ENCODE measurements around the gene NAT14. TPM values are rescaled to one million over a fixed set of nuclear protein-coding genes. Genes with fewer than 3 reads are reported as not detected.

NAT14 gene
- total RNA-seq, 1 experiment from 2014 or later, result 87.7 TPM

DNA sequence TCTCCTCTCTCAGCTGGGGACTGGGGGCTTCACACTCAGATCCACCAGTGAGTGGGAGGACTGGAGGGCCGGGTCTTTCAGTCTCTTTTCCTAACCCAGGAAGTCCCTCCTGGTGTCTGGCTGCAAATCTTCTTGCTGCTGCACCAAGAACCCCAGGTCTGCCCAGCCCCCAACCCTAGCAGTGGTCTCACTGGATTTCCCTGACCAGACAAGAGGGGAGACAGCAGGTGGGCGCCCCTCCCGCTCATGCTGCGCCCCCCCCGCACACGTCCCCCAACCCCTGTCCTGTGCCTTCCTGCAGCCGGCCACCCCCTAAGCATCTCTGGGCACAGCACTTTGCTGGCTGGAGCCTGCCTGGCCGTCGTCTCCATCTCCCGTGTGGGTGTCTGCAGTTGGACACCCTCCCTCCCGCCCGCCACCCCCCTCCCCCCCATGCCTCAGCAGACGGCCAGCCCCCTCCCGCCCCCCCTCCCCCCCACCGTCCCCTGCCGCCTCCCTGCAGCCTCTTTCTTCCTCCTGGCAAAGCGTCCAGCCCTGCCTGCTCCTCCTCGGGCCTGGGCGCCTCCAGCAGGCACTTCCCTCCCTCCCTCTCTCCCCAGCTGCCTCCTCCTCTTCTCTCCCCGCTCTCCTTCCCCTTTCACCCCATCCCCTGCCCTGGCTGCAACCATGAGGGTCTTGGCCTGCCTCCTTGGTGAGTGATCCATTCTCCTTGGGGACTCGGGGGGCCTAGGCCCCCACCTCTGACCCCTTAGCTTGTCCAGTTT, 3.1 kb downstream of the NAT14 start, which contains the start of gene SSC5D:
SSC5D (plus strand) TSS at position 513 of the 764 bp plus-strand sequence; CDS start at position 667, 154 bp downstream.
- CTCF ChIA-PET, result interaction anchor here (0.5 to 13.5 kb wide), 5 partner anchors 12 to 165 kb away, joined by 3 to 96 read pairs (median 5); partner anchors contain the start of gene ZNF628
- POLR2A ChIA-PET, result interaction anchor here (1.1 to 1.4 kb wide), 3 partner anchors 12 to 116 kb away, joined by 3 to 4 read pairs (median 4); partner anchors contain the start of genes ISOC2 and ZNF628
- Mint-ChIP-seq H3K27ac (peak within 1 kb of the TSS; percentile 9; the same call in 1 of the 2 replicates), H3K4me3 (peak within 1 kb of the TSS; percentile 61), H3K27me3 (ENCODE audit: low read depth) (peaks cover 3% of the 10 kb centered on the region), H3K36me3 (no peaks in the 10 kb centered on the region), H3K4me1 (peaks cover 19% of the 10 kb centered on the region), H3K9me3 (no peaks in the 10 kb centered on the region)
- no peak for ATAC-seq
- TF ChIP-seq PRRX2 (CRISPR knock-in tag; IDR thresholded peaks at IDR 0.05), result no peak
- TF ChIP-seq GTF2I (CRISPR knock-in tag; conservative IDR thresholded peaks at IDR 0.05), result 0 out of 2 replicates have a peak, but pooled peaks have one; percentile 42
- no peak for DNase-seq (ENCODE audit: low spot score)

DNA sequence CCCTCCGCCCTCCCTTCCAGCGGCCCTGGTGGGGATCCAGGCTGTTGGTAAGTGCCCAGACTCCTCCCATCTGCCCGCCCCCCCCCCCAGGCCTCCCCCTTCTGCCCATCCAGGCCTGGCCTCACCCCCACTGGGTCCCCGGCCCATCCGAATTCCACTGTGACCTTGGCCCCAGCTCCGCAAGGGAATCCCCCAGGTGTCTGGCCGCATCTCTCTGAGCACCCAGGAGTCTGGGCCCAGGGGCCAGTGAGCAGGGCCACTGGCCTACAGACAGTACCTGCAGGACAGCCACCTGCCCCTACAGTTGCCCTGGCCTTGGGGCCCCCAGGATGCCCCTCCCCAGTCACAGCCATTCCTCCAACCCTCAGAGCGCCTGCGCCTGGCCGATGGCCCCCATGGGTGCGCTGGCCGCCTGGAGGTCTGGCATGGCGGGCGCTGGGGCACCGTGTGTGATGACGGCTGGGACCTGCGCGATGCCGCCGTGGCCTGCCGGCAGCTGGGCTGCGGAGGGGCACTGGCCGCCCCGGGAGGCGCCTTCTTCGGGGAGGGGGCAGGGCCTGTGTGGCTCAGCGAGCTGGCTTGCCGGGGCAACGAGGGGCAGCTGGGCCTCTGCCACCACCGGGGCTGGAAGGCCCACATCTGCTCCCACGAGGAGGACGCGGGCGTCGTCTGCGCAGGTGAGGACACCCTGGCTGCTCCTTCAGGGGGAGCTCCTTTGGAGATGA, 4.2 kb downstream of the NAT14 start:
- H3K27me3 Mint-ChIP-seq (ENCODE audit: low read depth), result peaks cover 3% of the 10 kb centered on the region
- no peak for DNase-seq (ENCODE audit: low spot score)

DNA sequence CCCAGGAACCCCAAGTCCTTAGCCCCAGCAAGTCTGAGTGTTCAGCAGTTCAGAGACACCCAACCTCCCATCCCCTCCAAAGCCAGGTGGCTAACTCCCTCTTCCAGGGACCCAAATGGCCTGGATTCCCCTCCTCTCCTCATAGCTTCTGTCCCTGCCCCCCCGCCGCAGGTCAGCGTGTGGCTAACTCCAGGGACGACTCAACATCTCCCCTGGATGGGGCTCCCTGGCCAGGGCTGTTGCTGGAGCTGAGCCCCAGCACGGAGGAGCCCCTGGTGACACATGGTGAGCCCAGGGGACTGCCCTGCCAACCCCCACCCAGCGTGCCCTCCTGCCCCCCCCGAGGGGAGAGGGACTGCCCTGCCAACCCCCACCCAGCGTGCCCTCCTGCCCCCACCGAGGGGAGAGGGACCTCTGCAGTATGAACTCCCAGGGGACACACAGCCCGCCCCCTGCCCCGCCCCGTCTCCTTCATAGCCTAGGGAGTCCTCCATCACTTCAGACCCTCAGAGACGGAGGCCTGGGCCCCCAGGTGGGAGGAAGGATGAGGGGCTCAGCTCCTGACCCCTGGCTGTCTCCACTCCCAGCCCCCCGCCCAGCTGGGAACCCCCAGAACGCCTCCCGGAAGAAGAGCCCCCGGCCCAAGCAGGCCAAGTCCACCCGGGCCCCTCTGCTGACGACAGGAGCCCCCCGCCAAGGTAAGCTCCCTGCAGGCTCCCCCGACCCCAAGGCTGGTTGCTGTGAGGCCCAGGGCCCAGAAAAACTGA, 4.9 kb downstream of the NAT14 start:
- CTCF ChIA-PET, result interaction anchor here (0.6 to 13.5 kb wide), 6 partner anchors 15 to 319 kb away, joined by 3 to 96 read pairs (median 3); no protein-coding TSS in a partner anchor
- H3K27ac Mint-ChIP-seq, result no peak overlapping the region
- H3K4me3 Mint-ChIP-seq, result no peak overlapping the region
- no peaks in the 10 kb centered on the region for H3K36me3 Mint-ChIP-seq
- DNase-seq (ENCODE audit: low spot score), result no peak
- ATAC-seq, result no peak
- POLR2A ChIA-PET, result interaction anchor here (1.3 kb wide), 1 partner anchor 14 kb away, joined by 4 read pairs; the partner anchor contains the start of gene ZNF628
- H3K4me1 Mint-ChIP-seq, result peaks cover 19% of the 10 kb centered on the region
- peaks cover 3% of the 10 kb centered on the region for H3K27me3 Mint-ChIP-seq (ENCODE audit: low read depth)
- H3K9me3 Mint-ChIP-seq, result no peaks in the 10 kb centered on the region
- no peak for TF ChIP-seq ETV6 (CRISPR knock-in tag; IDR thresholded peaks at IDR 0.05)
- TF ChIP-seq SMAD4 (CRISPR knock-in tag; IDR thresholded peaks at IDR 0.05), result no peak
- TF ChIP-seq, protein P1, sequence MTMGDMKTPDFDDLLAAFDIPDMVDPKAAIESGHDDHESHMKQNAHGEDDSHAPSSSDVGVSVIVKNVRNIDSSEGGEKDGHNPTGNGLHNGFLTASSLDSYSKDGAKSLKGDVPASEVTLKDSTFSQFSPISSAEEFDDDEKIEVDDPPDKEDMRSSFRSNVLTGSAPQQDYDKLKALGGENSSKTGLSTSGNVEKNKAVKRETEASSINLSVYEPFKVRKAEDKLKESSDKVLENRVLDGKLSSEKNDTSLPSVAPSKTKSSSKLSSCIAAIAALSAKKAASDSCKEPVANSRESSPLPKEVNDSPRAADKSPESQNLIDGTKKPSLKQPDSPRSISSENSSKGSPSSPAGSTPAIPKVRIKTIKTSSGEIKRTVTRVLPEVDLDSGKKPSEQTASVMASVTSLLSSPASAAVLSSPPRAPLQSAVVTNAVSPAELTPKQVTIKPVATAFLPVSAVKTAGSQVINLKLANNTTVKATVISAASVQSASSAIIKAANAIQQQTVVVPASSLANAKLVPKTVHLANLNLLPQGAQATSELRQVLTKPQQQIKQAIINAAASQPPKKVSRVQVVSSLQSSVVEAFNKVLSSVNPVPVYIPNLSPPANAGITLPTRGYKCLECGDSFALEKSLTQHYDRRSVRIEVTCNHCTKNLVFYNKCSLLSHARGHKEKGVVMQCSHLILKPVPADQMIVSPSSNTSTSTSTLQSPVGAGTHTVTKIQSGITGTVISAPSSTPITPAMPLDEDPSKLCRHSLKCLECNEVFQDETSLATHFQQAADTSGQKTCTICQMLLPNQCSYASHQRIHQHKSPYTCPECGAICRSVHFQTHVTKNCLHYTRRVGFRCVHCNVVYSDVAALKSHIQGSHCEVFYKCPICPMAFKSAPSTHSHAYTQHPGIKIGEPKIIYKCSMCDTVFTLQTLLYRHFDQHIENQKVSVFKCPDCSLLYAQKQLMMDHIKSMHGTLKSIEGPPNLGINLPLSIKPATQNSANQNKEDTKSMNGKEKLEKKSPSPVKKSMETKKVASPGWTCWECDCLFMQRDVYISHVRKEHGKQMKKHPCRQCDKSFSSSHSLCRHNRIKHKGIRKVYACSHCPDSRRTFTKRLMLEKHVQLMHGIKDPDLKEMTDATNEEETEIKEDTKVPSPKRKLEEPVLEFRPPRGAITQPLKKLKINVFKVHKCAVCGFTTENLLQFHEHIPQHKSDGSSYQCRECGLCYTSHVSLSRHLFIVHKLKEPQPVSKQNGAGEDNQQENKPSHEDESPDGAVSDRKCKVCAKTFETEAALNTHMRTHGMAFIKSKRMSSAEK (CRISPR knock-in tag; IDR thresholded peaks at IDR 0.05; ENCODE audit: borderline replicate concordance), result no peak
- TF ChIP-seq EMX1 (CRISPR knock-in tag; IDR thresholded peaks at IDR 0.05), result no peak
- TF ChIP-seq MYBL2 (CRISPR knock-in tag; IDR thresholded peaks at IDR 0.05), result no peak
- no peak for TF ChIP-seq GRHL2 (CRISPR knock-in tag; IDR thresholded peaks at IDR 0.05; ENCODE audit: insufficient replicate concordance, severe bottlenecking)
- TF ChIP-seq, protein P2, sequence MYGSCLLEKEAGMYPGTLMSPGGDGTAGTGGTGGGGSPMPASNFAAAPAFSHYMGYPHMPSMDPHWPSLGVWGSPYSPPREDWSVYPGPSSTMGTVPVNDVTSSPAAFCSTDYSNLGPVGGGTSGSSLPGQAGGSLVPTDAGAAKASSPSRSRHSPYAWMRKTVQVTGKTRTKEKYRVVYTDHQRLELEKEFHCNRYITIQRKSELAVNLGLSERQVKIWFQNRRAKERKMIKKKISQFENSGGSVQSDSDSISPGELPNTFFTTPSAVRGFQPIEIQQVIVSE (CRISPR knock-in tag; IDR thresholded peaks at IDR 0.05; ENCODE audit: borderline replicate concordance), result no peak
- TF ChIP-seq FOXJ3 (CRISPR knock-in tag; IDR thresholded peaks at IDR 0.05; ENCODE audit: borderline replicate concordance), result no peak
- no peak for TF ChIP-seq KAT7 (CRISPR knock-in tag; IDR thresholded peaks at IDR 0.05; ENCODE audit: borderline replicate concordance)

More for the DNA sequence above, 4.2 kb downstream of the NAT14 start:
- no peak overlapping the region for H3K27ac Mint-ChIP-seq
- H3K4me1 Mint-ChIP-seq, result peaks cover 19% of the 10 kb centered on the region
- H3K9me3 Mint-ChIP-seq, result no peaks in the 10 kb centered on the region
- H3K4me3 Mint-ChIP-seq, result no peak overlapping the region
- ATAC-seq, result no peak
- ChIA-PET POLR2A (interaction anchor here (0.6 to 1.4 kb wide), 3 partner anchors 13 to 68 kb away, joined by 3 to 4 read pairs (median 4); partner anchors contain the start of genes ISOC2 and ZNF628), CTCF (interaction anchor here (0.5 to 13.5 kb wide), 6 partner anchors 13 to 164 kb away, joined by 3 to 96 read pairs (median 4); partner anchors contain the start of gene ZNF628)
- TF ChIP-seq ZNF423 (CRISPR knock-in tag; IDR thresholded peaks at IDR 0.05), result no peak
- TF ChIP-seq, protein P3, sequence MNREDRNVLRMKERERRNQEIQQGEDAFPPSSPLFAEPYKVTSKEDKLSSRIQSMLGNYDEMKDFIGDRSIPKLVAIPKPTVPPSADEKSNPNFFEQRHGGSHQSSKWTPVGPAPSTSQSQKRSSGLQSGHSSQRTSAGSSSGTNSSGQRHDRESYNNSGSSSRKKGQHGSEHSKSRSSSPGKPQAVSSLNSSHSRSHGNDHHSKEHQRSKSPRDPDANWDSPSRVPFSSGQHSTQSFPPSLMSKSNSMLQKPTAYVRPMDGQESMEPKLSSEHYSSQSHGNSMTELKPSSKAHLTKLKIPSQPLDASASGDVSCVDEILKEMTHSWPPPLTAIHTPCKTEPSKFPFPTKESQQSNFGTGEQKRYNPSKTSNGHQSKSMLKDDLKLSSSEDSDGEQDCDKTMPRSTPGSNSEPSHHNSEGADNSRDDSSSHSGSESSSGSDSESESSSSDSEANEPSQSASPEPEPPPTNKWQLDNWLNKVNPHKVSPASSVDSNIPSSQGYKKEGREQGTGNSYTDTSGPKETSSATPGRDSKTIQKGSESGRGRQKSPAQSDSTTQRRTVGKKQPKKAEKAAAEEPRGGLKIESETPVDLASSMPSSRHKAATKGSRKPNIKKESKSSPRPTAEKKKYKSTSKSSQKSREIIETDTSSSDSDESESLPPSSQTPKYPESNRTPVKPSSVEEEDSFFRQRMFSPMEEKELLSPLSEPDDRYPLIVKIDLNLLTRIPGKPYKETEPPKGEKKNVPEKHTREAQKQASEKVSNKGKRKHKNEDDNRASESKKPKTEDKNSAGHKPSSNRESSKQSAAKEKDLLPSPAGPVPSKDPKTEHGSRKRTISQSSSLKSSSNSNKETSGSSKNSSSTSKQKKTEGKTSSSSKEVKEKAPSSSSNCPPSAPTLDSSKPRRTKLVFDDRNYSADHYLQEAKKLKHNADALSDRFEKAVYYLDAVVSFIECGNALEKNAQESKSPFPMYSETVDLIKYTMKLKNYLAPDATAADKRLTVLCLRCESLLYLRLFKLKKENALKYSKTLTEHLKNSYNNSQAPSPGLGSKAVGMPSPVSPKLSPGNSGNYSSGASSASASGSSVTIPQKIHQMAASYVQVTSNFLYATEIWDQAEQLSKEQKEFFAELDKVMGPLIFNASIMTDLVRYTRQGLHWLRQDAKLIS (CRISPR knock-in tag; IDR thresholded peaks at IDR 0.05; ENCODE audit: borderline replicate concordance), result no peak
- TF ChIP-seq, protein P4, sequence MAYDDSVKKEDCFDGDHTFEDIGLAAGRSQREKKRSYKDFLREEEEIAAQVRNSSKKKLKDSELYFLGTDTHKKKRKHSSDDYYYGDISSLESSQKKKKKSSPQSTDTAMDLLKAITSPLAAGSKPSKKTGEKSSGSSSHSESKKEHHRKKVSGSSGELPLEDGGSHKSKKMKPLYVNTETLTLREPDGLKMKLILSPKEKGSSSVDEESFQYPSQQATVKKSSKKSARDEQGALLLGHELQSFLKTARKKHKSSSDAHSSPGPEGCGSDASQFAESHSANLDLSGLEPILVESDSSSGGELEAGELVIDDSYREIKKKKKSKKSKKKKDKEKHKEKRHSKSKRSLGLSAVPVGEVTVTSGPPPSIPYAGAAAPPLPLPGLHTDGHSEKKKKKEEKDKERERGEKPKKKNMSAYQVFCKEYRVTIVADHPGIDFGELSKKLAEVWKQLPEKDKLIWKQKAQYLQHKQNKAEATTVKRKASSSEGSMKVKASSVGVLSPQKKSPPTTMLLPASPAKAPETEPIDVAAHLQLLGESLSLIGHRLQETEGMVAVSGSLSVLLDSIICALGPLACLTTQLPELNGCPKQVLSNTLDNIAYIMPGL (CRISPR knock-in tag; IDR thresholded peaks at IDR 0.05), result peak; percentile 43; the same call in 1 of the 2 replicates
- no peak for TF ChIP-seq KAT7 (CRISPR knock-in tag; IDR thresholded peaks at IDR 0.05; ENCODE audit: borderline replicate concordance)
- no peaks in the 10 kb centered on the region for H3K36me3 Mint-ChIP-seq
